HTERT RPE-1 (cell line): ENCODE results near the gene JHY.

Experiments used
- in situ Hi-C: fragments of 300-500 bp; cut with MboI; formaldehyde crosslinking; loops from 4 replicates; pipeline ENCODE4 v1.14.3; 2020; ENCODE audit warnings: low sequenced_read_pairs

The JHY gene

DNA sequence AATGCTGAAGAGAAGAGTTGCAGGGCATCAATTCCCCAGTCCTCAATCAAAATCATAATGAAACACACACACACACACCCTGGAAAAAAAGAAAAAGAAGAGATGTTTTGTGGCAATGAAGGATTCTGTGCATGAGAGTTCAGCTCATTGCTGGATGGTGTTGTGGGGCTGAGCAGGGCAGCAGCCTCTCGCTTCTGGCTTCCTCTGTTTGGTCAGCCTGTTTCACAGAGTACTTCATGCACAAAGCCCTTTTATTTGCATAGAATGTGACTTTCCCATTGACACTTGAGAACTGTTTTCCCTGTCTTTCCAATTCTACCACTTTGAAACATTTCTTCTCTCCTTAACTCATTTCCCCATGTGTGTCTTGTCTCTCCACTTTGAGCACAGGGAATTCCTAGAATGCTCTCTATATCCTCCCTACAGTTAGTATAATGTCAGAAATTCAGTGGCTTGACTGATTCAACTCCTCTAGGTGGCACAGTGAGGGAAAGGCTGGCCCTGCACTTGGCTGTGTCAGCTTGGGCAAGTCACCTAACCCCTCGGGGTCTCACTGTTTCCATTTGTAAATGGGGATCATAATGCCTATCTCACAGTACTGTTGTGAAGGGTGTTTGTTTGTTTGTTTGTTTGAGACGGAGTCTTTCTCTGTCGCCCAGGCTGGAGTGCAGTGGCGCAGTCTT, 124.4 kb downstream of the JHY start:
- in situ Hi-C loops, result no loop called here
